Kidney epithelial cell (primary cell): ENCODE measurements around the gene DES. TPM values are rescaled to one million over a fixed set of nuclear protein-coding genes. Genes with fewer than 3 reads are reported as not detected.
"Not testable (repeated sequence)": the region's sequence is repeated elsewhere in the genome, so short reads cannot be mapped to it uniquely, and the experiment has no call there.

Source experiments
- DNase-seq: peaks from one replicate; pipeline ENCODE4 v3.0.0-alpha.2; 2010; ENCODE audit warnings: low read depth
- H3K27me3 ChIP-seq: 2 replicates; pipeline ENCODE4 v1.6.0; 2011; ENCODE audit warnings: low read length; ENCODE audit not compliant: control insufficient read depth, insufficient read depth
- H3K36me3 ChIP-seq: 2 replicates; pipeline ENCODE4 v1.5.1; 2011; ENCODE audit warnings: low read length; ENCODE audit not compliant: control insufficient read depth, insufficient read depth
- H3K4me3 ChIP-seq: 2 replicates; pipeline ENCODE4 v1.5.1; 2011; ENCODE audit warnings: low read depth, mild to moderate bottlenecking, control low read depth, low read length
- CTCF ChIP-seq: IDR thresholded peaks from 2 replicates; pipeline ENCODE4 v1.5.1; 2011; ENCODE audit warnings: mild to moderate bottlenecking, moderate library complexity, low read length, control low read depth, inconsistent platforms; ENCODE audit not compliant: insufficient read depth, poor library complexity, severe bottlenecking
- total RNA-seq: library from RNA; depleted of rRNA; stranded (reverse); fragments of >200 nt; gene quantifications from 2 replicates; pipeline ENCODE4 v1.2.3, GENCODE V29; 2015

Gene DES
- total RNA-seq, 1 donor from 2014 or later: 0.79 TPM

GRCh38 chr2:219405958-219406860 lies 12.0 kb upstream of the DES start:
- Histone ChIP-seq H3K4me3 (no peak overlapping the region), H3K36me3 (no peaks in the 10 kb centered on the region), H3K27me3 (peaks cover 6% of the 10 kb centered on the region)
- no peak for TF ChIP-seq CTCF
- DNase-seq: no peak

GRCh38 chr2:219406861-219407230 lies 11.3 kb upstream of the DES start:
- H3K27me3 ChIP-seq: peaks cover 6% of the 10 kb centered on the region
- TF ChIP-seq CTCF: no peak
- no peaks in the 10 kb centered on the region for H3K36me3 ChIP-seq
- peak; percentile 31 for DNase-seq
- H3K4me3 ChIP-seq: no peak overlapping the region

GRCh38 chr2:219407343-219407742 lies 10.8 kb upstream of the DES start:
- H3K27me3 ChIP-seq, H3K36me3 ChIP-seq, DNase-seq, H3K4me3 ChIP-seq: not testable (repeated sequence)

- TF ChIP-seq CTCF: no peak
These were observed 10.0 kb upstream of the DES start for GRCh38 chr2:219408204-219408603.

GRCh38 chr2:219408631-219409030 lies 9.5 kb upstream of the DES start:
- peaks cover 6% of the 10 kb centered on the region for H3K27me3 ChIP-seq
- DNase-seq: no peak
- H3K36me3 ChIP-seq: no peaks in the 10 kb centered on the region
- no peak for TF ChIP-seq CTCF
- H3K4me3 ChIP-seq: no peak overlapping the region

More at GRCh38 chr2:219408204-219408603, 10.0 kb upstream of the DES start:
- Histone ChIP-seq H3K27me3 (peaks cover 6% of the 10 kb centered on the region), H3K36me3 (no peaks in the 10 kb centered on the region), H3K4me3 (no peak overlapping the region)
- no peak for DNase-seq

GRCh38 chr2:219409619-219410018 lies 8.6 kb upstream of the DES start:
- TF ChIP-seq CTCF: no peak
- H3K36me3 ChIP-seq: no peaks in the 10 kb centered on the region
- H3K27me3 ChIP-seq: peaks cover 8% of the 10 kb centered on the region
- H3K4me3 ChIP-seq: no peak overlapping the region
- DNase-seq: no peak
